ENCODE data around the gene MYH7B.

DNA sequence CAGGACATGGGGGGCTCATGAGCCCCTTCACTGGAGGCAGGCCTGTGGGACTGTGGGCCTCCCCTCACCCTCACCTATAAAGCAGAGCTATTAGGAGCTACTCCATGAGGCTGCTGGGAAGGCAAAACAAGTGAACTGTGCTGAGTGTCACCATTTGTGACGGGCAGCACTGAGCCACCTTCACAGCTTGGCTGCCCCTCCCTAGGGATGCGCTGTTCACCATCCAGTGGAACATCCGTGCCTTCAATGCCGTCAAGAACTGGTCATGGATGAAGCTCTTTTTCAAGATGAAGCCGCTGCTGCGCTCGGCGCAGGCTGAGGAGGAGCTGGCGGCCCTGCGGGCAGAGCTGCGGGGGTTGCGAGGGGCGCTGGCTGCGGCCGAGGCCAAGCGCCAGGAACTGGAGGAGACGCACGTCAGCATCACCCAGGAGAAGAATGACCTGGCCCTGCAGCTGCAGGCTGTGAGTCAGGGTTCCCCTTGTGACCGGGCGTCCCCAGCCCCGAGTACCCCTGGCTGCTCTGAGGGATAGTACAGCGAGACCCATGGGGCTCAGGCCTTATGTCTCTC, 38.4 kb downstream of the MYH7B start:
- TF ChIP-seq, protein P1, sequence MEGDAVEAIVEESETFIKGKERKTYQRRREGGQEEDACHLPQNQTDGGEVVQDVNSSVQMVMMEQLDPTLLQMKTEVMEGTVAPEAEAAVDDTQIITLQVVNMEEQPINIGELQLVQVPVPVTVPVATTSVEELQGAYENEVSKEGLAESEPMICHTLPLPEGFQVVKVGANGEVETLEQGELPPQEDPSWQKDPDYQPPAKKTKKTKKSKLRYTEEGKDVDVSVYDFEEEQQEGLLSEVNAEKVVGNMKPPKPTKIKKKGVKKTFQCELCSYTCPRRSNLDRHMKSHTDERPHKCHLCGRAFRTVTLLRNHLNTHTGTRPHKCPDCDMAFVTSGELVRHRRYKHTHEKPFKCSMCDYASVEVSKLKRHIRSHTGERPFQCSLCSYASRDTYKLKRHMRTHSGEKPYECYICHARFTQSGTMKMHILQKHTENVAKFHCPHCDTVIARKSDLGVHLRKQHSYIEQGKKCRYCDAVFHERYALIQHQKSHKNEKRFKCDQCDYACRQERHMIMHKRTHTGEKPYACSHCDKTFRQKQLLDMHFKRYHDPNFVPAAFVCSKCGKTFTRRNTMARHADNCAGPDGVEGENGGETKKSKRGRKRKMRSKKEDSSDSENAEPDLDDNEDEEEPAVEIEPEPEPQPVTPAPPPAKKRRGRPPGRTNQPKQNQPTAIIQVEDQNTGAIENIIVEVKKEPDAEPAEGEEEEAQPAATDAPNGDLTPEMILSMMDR (conservative IDR thresholded peaks at IDR 0.05 in 1 of 2, IDR thresholded peaks at IDR 0.05 in 1 of 2; ENCODE audit: extremely low read depth in 1 of 2, insufficient read depth in 1 of 2, low read depth in 1 of 2, low read length in 2 of 2), result no peak
- no peak for TF ChIP-seq EZH2 (IDR thresholded peaks at IDR 0.05; ENCODE audit: borderline replicate concordance, low read length)

Measured in mammary epithelial cell (primary cell).